OCI-LY7 (cell line): ENCODE results near the gene TNS1. TPM values are rescaled to one million over a fixed set of nuclear protein-coding genes. Genes with fewer than 3 reads are reported as not detected.

ENCODE experiments used
- BruUV-seq: library from RNA; stranded (reverse); fragments of 400-500 nt; replicated peaks from 2 replicates; lab custom pipeline; 2021; lab: Mats Ljungman, UMichigan
- CTCF ChIA-PET: fragments of 300-600 bp; sonication (Branson Sonifier 250); formaldehyde crosslinking; loops from one replicate; lab custom pipeline; 2022; ENCODE audit warnings: antibody characterized with exemption; ENCODE audit not compliant: unreplicated experiment; lab: Charles Lee
- POLR2A ChIA-PET: fragments of 300-600 bp; sonication (Branson Sonifier 250); formaldehyde crosslinking; loops from one replicate; lab custom pipeline; 2022; ENCODE audit warnings: antibody characterized with exemption; lab: Charles Lee
- DNase-seq: peaks from one replicate; pipeline ENCODE4 v3.0.0-alpha.2; 2015; ENCODE audit warnings: low spot score
- H2AFZ ChIP-seq: fragments of 200-600 bp; sonication (generic), shearing (Covaris generic); 2 replicates; pipeline ENCODE4 v1.6.1; 2014; ENCODE audit warnings: mild to moderate bottlenecking, antibody characterized with exemption, low read length, moderate library complexity
- H3K27ac ChIP-seq: fragments of 200-600 bp; sonication (generic); 2 replicates; pipeline ENCODE4 v1.5.1; 2014; ENCODE audit warnings: mixed run types, low read depth, mild to moderate bottlenecking, moderate library complexity, low read length, inconsistent platforms; ENCODE audit not compliant: poor library complexity, severe bottlenecking
- H3K36me3 ChIP-seq: fragments of 200-600 bp; sonication (generic); 2 replicates; pipeline ENCODE4 v1.6.1; 2014; ENCODE audit warnings: mild to moderate bottlenecking, antibody characterized with exemption, low read length, moderate library complexity, mixed read lengths; ENCODE audit not compliant: insufficient read depth
- H3K4me1 ChIP-seq: fragments of 200-600 bp; sonication (generic); 2 replicates; pipeline ENCODE4 v1.5.1; 2014; ENCODE audit warnings: mild to moderate bottlenecking, low read length; ENCODE audit not compliant: insufficient read depth, poor library complexity, severe bottlenecking
- H3K4me2 ChIP-seq: fragments of 200-600 bp; sonication (generic); 2 replicates; pipeline ENCODE4 v1.6.1; 2014; ENCODE audit warnings: mild to moderate bottlenecking, low read length
- H3K4me3 ChIP-seq: fragments of 200-600 bp; sonication (generic); 2 replicates; pipeline ENCODE4 v1.5.1; 2014; ENCODE audit warnings: mild to moderate bottlenecking, low read depth, low read length; ENCODE audit not compliant: poor library complexity, severe bottlenecking
- H3K79me2 ChIP-seq: fragments of 200-600 bp; sonication (generic); 2 replicates; pipeline ENCODE4 v1.6.1; 2016; ENCODE audit warnings: low read depth, mild to moderate bottlenecking, low read length, moderate library complexity, mixed read lengths; ENCODE audit not compliant: insufficient read depth
- H3K9me2 ChIP-seq: fragments of 200-600 bp; sonication (generic); 2 replicates; pipeline ENCODE4 v1.6.1; 2016; ENCODE audit warnings: mild to moderate bottlenecking, low read length, mixed read lengths; ENCODE audit not compliant: insufficient read depth
- H3K9me3 ChIP-seq: fragments of 200-600 bp; sonication (generic); 2 replicates; pipeline ENCODE4 v1.6.1; 2014; ENCODE audit warnings: mild to moderate bottlenecking, mixed run types, low read length, mixed read lengths
- H4K20me1 ChIP-seq: fragments of 200-600 bp; sonication (generic); 2 replicates; pipeline ENCODE4 v1.6.1; 2014; ENCODE audit warnings: mild to moderate bottlenecking, antibody characterized with exemption, low read length, moderate library complexity, mixed read lengths; ENCODE audit not compliant: insufficient read depth
- CTCF ChIP-seq: fragments of 200-600 bp; sonication (generic); conservative IDR thresholded peaks from 2 replicates; pipeline ENCODE4 v1.5.1; 2014; ENCODE audit warnings: mild to moderate bottlenecking, antibody characterized with exemption, low read length, moderate library complexity, mixed read lengths
- EZH2phosphoT487 ChIP-seq: fragments of 200-600 bp; sonication (generic); IDR thresholded peaks from 2 replicates; pipeline ENCODE4 v1.6.1; 2018; ENCODE audit warnings: low read depth, borderline replicate concordance, mild to moderate bottlenecking, mixed run types, antibody characterized with exemption, low read length, moderate library complexity, mixed read lengths
- intact Hi-C: fragments of 100-400 bp; cut with micrococcal nuclease; formaldehyde crosslinking; loops from one replicate; pipeline ENCODE4 v1.10.0; 2022; ENCODE audit not compliant: unreplicated experiment
- total RNA-seq, 2 experiments: library from RNA; depleted of rRNA in 1 of 2; stranded (reverse); fragments of >200 nt in 1 of 2; shearing (Covaris generic) in 1 of 2; gene quantifications; 2 replicates each; pipeline ENCODE4 v1.2.3, GENCODE V29; 2014 to 2022

The TNS1 gene
- total RNA-seq, 2 experiments from 2014 or later: not detected

GRCh38 chr2:217958884-217959225, 43.9 kb downstream of the TNS1 start:
- no TSS peak for BruUV-seq
- CTCF ChIA-PET: no interaction called here

GRCh38 chr2:217958206-217958883, 44.5 kb downstream of the TNS1 start:
- intact Hi-C loops: no loop called here
- TF ChIP-seq CTCF (no peak), EZH2phosphoT487 (no peak)
- no peaks in the 10 kb centered on the region for H3K36me3 ChIP-seq
- H3K4me3 ChIP-seq: no peak overlapping the region
- H3K4me2 ChIP-seq: no peak overlapping the region
- no peak overlapping the region for H2AFZ ChIP-seq
- ChIA-PET CTCF (no interaction called here), POLR2A (no interaction called here)
- no peaks in the 10 kb centered on the region for H3K79me2 ChIP-seq
- H4K20me1 ChIP-seq: no peaks in the 10 kb centered on the region
- H3K9me3 ChIP-seq: no peaks in the 10 kb centered on the region
- no peak for DNase-seq
- BruUV-seq: no TSS peak
- no peaks in the 10 kb centered on the region for H3K4me1 ChIP-seq
- no peaks in the 10 kb centered on the region for H3K9me2 ChIP-seq
- no peak overlapping the region for H3K27ac ChIP-seq

More at GRCh38 chr2:217958884-217959225, 43.9 kb downstream of the TNS1 start:
- Histone ChIP-seq H3K9me3 (no peaks in the 10 kb centered on the region), H3K4me1 (no peaks in the 10 kb centered on the region), H2AFZ (no peak overlapping the region), H3K79me2 (no peaks in the 10 kb centered on the region), H3K4me2 (no peak overlapping the region), H3K27ac (no peak overlapping the region), H4K20me1 (no peaks in the 10 kb centered on the region), H3K9me2 (no peaks in the 10 kb centered on the region), H3K4me3 (no peak overlapping the region), H3K36me3 (no peaks in the 10 kb centered on the region)
- no peak for DNase-seq
- intact Hi-C loops: no loop called here
- TF ChIP-seq EZH2phosphoT487: no peak
- TF ChIP-seq CTCF: no peak
- POLR2A ChIA-PET: no interaction called here
